Measurements from ENCODE around the gene CLCN5.
"Not testable (repeated sequence)": the region's sequence is repeated elsewhere in the genome, so short reads cannot be mapped to it uniquely, and the experiment has no call there.

CLCN5 gene

DNA sequence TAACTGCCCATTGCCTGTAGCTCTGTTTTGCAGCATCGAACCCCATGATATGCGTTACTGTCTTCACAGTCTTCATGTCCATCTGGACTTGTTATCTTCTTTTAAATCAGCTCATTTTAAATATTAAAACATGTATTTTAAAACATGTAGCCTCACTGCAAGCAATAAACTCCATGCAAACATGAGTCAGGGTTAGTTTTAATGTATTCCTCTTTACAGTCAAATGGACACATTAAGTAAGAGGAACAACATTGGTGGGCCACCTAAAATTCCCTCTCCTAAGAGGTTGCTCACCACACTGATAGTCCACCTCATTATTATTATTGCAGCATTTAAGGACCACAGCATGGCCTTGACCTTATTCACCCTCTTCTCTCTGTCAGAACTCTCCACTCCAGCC is 74.1 kb downstream of the CLCN5 start:
- DNase-seq (ENCODE audit: low spot score), result no peak

DNA sequence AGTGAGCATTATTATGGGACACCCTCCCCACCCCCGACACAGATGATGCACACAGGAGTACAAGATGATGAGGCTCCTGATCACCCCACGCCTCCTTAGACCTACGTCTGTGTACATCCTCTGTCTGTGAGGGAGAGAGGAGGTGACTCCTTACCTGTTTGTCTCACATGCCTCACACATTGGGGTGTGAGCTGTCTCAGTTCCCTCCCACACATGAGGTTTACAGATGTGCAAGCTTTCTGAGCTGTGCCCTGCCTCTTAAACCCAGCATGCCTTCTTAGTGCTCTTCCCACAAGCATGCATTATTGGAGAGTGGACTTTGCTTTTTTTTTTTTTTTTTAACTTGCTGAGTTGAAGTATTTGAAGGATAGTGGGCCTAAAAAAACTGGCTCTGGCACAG is 76.7 kb downstream of the CLCN5 start:
- peak; percentile 7 for DNase-seq (ENCODE audit: low spot score)

DNA sequence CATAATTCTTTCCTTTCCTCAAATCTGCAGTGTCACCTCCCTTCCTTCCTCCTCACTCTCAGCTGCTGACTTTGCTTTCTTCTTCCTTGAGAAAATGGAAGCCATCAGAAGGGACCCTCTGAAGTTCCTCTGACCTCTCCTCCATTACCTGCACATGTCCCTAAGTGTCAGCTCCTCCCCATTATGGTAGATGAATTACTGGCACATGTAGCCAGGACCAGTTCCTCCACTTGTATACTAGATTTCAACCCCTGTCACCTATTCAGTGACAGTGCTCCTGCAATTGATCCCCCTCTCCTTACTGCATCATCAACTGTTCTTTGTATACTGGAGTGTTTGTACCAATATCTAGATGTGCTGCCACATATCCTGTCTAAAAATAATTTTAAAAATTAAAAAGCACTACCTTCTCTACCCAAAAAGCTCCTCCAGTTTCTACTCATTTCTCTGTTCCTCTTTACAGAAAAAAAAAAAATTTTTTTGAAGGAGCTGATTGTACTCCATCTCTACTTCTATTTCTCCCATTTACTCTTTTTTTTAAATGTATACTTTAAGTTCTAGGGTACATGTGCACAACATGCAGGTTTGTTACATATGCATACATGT is 78.6 kb downstream of the CLCN5 start:
- no peak for DNase-seq (ENCODE audit: low spot score)

DNA sequence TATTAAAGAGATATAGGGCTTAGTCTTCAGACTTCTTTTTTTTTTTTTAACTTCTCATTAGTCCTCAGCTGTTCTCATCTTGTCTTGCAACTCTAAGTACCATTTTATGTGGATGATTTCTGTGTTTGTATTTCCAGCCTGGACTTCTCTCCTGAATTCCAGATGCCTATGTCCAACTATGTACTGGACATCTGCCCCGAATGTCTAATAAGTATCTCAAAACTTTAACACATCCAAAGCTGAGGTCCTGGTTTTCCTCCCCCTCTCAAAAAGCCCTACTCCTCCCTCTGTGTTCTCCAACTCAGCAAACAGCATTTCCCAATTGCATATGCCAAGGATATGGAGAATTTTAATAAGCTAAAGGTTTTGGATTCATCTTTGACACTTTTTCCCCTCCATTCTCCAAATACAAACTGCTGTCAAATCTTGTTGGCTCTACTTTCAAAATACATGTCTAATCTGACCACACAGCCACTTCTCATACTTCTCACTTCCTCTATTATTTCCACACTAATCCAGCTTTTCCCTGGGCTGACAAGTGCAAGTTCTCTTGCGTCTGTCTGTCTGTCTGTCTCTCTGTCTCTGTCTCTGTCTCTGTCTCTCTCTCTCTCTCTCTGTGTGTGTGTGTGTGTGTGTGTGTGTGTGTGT is 79.8 kb downstream of the CLCN5 start:
- DNase-seq (ENCODE audit: low spot score), result peak; percentile 11

DNA sequence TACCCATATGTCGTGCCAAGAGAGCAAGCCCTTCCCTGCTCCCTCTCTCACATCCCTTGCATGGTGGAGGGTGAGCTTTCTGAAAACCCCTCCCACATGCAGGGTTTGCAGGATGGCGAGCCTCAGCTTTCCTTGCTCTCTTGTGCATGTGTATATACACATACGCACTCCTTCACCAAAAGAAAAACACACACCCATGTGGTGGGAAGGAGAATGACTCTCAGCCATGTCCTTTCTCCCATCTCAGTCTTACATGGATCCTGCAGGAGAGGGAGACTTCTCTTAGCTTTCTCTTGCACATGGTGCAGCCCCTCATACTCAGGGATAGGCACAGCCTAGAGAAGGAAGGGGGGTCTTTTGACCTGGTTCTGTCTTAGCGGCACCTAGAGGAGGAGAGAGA is 81.1 kb downstream of the CLCN5 start:
- no peak for DNase-seq (ENCODE audit: low spot score)

DNA sequence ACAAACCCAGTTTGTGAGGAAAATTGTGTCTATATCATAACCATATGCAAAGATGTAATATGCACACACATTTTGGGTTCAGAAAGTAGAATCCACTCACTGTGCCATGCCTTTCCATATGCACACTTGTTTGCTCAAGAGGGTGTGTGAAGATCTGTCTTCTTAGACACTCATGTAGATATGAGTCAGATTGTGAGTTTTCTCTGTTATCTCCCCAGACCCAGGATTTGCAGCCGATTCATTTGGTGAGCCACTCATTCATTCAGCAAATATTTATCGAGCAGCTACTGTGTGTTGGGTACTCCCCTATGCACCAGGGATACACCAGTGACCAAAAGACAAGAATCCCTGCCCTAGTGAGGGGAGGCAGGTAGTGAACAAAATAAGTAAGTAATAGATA is 81.5 kb downstream of the CLCN5 start:
- no peak for DNase-seq (ENCODE audit: low spot score)

DNA sequence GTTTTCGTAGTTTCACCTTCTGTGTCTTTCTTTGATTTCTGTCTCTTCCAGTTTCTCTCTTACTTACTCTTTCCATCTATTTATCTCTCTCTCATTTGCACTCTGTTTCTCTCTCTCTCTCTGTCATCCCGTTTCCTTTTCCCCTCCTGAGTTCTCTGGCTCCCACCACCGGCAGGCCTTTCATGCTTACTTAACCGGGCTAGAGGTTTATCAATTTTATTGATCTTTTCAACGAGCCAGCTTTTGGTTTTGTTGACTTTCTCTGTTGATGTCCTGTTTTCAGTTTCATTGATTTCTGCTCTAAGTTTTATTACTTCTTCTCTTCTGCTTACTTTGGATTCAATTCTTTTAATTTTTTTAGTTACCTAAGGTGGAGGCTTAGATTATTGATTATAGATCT is 103.2 kb downstream of the CLCN5 start:
- not testable (repeated sequence) for DNase-seq (ENCODE audit: low spot score)

DNA sequence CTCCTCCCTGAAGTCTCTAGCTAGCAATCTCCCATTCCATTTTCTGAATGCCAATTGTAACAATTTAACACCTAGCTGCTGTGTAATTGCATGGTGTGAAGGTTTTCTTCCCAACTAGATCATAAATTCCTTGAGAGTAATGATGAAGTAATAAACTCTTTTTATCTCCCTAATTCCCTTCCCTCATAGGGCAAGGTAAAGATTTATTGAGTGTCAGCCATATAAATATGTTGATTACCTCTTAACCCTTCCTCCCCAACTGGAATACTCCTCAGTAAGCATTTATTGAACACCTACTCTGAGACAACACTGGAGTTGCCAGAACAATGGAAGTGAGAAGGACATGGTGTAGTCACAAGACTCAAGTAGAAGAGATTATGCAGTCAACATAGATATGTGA is 112.7 kb downstream of the CLCN5 start:
- DNase-seq (ENCODE audit: low spot score), result no peak

DNA sequence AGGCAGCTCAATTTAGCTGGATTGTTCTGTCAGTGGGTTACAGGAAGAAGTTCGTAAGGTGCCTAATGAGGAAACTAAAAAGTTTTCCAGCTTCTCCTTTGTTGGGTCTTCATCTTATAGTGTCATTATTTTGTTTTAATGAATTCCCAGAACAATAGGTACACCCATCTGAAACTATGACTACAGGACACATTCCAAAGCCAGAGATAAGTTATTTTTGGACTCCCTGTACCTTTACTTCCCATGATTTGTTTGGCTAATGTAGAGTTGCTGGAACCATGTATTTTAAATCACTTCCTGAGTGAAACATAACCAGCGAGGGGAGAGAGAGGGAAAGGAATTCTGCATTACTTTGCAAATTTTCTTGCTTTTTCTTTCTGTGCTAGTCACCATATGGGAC is 114.0 kb downstream of the CLCN5 start:
- no peak for DNase-seq (ENCODE audit: low spot score)

DNA sequence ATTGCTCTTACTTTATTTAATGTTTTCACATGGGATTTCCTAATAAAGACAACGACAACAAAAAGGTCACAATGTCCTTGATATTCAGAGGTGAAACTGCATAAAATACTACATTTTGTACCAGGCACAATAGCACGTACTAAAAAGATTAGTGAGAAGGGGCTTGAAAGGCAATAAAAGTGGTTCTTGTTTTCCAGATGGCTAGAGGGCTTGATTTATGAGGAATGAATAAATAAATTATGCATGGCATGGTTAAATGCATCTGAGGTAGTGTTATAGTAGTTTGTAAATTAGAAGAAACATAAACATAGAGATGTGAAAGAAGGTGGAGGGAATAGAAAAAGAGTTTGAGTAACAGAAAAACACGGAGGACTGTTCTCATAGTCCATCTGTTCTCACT is 123.4 kb downstream of the CLCN5 start:
- no peak for DNase-seq (ENCODE audit: low spot score)

DNA sequence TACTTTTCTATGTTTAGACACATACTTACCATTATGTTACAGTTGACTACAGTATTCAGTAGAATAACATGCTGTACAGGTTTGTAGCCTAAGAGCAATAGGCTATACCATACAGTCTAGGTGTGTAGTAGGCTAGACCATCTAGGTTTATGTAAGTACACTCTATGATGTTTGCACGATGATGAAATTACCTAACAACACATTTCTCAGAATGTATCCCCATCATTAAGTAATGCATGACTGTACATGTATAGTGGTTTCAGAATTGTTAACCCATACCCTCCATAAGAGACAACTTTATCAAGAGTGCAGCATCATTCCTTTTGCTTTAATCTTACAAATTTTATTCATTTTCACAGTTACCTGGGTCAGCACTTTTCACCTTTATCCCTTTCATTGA is 126.8 kb downstream of the CLCN5 start:
- no peak for DNase-seq (ENCODE audit: low spot score)

DNA sequence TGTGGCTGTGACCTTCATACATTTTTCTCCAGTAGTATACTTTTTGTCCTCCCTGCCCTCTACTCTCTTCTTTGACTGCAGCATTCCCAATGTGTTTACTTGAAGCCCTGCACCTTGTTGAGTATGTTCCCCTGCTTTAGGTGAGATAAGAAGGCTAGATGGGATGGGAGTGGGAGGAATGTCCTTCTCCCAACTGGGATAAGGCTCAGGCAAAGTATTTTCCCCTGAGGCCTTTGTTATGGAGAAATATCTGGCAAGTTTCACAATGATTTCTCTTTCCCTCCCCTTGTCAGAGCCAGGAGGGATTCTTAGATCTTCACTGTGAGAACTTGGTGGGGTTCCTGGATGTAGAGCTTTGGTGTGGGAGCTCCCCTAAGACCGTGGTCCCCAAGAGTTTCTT is 131.8 kb downstream of the CLCN5 start:
- no peak for DNase-seq (ENCODE audit: low spot score)

DNA sequence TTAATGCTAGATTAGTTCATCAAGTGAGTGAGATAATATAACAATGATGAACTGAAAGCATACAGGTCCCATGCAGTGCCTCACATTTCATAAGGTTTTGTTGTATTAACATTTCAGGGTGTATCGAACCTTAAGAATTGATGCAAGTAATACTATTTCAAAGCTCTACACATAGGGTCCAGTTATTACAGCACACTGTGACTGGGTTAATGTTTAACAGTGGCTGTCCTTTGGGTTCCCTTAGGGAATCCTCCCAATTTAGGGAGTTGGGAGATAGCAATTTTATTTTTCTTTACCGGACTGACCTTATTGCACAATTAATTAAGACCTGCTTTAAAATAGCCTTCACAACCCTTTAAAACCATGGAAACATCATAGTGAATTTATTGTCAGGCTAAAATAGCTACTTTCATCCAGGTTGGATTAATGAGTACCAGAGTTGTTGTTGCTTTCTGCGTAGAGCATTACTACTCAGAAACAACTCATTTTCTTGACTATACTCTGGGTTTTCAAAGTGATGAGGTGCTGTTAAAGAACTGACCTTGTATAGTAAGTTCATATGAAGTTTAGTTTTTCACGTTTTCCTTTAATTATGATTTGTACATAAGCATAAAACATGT is 144.0 kb downstream of the CLCN5 start:
- DNase-seq (ENCODE audit: low spot score), result no peak

DNA sequence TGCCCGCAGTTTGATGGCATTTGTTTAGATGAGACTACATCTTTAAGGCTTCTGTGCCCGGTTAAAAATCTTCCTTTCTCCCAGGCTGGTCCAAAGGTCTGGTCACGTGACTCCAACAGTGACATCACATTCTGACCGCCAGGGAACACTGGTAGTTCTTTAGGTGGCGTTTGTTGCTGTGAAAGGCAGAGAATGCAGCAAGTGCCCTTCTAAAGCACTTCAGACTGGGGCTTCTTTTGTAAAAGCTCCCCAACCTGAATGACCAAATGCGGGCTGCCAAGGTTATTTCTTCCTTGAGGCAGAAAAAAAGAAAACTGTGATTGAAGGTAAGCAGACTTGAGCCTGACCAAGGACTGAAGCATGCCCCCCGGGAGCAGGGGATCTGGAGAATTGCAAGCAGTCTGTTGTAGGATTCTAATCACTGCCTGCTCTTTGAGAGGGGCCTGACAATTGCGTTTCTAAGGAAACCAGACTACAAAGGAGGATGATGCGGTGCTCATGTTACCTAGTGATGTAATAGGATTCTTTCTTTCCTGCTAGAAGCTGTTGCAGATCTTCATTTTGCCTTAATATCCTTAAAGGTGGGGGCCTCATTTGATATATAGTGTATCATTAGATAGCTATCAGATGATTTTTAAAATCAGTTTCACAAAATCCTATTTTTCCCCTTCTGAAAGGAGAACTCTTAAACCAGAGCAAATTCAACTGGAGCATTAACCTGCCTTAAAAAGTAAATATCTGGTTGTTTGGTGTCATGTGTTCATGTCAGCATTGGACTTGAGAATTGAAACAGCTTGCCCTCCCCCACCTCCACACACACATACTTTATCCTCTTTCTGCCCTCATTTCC is 145.3 kb downstream of the CLCN5 start:
- DNase-seq (ENCODE audit: low spot score), result no peak

DNA sequence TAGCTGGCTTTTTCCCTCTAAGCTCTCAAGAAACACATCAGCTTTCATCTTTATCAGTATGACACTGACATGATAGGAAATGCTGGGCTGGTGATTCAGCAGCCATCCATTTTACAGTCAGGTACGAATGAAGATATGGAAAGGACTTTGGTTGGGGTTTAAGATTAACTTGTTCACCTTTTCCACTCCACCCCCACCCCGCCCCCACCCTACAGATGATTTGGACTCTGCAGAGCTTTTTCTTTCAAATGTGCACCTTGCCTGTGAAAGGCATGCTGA is 145.8 kb downstream of the CLCN5 start:
- no peak for DNase-seq (ENCODE audit: low spot score)

DNA sequence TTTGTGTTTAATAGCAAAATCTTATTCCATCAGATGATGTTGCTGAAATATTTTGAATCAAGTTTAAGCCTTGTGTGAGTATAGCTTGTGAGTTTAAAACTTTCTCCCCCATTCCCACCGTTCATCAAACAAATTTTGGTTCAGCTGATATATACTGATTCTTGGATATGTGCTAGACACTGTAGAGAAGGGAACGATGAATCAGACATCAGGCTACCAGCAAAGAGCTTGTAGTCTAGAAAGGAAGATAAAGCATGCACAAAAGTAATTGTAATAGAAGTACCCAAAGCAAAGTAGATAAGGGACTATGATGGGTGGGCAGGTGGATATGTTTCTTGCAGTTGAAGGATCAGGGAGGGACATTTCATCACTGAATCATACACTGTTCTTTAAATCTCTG is 146.5 kb downstream of the CLCN5 start:
- no peak for DNase-seq (ENCODE audit: low spot score)

DNA sequence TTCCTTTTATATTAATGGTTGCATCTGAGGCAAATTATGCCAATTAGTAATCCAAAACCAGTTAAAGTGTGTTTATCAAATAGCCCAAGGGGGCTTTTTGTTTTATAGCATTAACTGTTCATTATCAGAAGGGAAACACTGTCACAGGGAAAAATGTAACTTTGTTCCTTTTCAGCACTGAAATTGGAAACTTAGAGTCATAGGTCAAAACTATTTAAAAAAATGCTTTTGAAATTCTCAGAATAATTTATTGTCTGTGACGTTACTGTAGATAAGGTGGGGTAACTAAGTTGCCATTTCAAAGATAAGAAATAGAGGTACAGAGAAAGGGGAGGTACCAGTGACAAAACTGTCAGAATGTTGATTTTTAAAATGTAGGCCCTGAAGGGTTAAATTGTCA is 149.1 kb downstream of the CLCN5 start:
- DNase-seq (ENCODE audit: low spot score), result no peak

DNA sequence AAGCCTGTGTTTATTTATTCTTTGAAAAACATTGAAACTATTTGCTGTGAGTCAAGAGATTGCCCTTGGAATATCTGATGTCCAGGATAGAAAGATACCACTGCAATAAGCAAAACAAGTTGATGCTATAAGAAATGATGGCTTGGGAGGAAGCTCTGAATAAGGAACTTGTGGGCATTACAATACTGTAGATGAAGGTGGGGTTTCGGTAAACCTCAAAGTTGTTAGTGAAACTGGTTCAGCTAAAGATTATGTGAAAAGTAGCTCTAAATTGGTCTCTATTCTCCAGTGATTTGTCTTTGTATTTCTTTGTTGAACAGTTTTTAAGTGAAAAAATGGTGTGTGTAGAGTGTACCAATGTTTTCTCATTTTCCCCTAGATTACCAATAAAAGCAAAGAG is 149.7 kb downstream of the CLCN5 start:
- no peak for DNase-seq (ENCODE audit: low spot score)

DNA sequence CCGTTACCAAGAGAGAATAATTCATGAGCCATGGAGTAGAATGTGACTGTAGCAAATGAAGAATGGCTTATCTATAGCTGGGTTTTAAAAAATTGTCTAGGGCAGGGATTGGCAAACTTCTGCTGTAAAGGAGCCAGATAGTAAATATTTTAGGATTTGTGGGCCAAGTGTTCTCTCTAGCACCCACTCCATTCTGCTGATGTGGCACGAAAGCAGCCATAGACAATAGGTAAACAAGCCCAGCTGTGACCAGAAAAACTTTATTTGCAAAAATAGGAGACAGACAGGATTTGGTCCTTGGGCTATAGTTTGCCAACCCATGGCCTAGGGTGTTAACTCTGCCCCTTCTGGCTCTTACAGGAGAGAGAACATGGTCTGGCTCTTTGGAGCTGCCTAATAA is 151.2 kb downstream of the CLCN5 start:
- no peak for DNase-seq (ENCODE audit: low spot score)

DNA sequence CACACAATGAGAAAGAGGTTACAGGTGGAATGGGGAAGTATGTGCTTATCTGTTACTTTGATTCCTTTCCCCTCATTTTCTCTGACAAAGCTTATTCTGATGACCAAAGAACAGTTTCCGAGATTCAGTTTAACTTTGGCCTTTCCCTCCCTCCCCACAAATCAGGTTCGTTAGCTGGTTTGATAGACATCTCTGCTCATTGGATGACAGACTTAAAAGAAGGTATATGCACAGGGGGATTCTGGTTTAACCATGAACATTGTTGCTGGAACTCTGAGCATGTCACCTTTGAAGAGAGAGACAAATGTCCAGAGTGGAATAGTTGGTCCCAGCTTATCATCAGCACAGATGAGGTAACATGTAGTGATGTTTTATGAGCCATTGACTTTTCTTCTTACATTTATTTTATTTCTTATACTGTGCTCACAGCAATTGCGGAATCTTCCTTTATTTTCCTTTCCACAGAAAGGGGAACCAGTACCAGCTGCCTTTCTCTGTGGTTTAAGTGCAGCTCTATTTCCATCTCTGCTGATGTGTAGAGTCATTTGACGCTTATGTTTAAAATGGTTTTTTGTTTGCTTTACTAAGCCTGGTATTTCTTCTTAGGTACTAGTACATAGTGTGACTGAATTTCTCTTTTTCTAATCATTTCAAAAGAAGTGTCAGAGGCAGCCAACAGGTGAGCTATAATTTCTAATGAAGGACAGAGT is 153.4 kb downstream of the CLCN5 start:
- no peak for DNase-seq (ENCODE audit: low spot score)

DNA sequence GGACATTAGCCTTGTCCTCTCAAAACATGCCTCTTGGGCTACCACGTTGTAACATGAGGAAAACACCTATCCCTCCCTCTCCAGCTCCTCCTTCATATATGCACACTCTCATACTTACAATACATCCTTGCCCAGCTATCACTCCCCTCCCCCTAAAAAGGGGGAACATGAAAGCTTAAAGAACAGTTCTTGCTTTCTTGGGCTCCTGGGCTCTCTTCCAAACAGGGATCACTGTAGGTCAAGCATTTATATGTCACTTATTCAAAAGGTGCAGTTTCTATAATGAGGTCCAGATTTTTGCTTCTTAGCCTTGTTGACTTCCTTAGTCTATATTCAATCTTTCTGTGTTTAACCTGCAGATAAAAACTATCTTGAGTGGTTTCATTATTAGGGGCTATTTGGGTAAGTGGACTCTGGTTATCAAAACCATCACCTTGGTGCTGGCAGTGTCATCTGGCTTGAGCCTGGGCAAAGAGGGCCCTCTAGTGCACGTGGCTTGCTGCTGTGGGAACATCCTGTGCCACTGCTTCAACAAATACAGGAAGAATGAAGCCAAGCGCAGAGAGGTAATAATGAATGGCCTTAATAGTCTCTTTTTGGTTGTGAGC is 159.0 kb downstream of the CLCN5 start:
- peak; percentile 5 for DNase-seq (ENCODE audit: low spot score)

DNA sequence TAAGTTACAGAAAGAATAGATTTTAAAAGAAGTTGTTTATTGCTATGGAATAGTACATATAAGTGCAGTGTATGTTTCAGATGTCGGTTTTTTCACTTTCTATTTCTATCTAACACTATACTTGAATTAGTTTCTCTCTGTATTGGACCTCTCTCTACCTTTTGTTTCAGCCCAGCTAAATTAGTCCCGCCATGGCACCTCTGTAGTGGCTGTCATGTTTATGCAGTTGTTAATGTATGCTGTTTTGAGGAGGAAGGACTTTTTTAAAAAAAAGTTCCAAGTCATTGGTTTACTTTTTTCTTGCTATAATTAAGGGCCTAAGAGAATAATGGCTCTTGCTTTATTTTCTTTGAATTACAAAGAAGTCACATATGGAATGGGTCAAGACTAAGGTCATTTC is 160.3 kb downstream of the CLCN5 start:
- DNase-seq (ENCODE audit: low spot score), result no peak

All from GM03348 (cell line).